22Rv1 (cell line): ENCODE measurements around the gene NUP188.

Experiments used
- H3K27ac ChIP-seq: fragments of 450-650 bp; 2 replicates; pipeline ENCODE4 v1.5.1; 2017
- CTCF ChIP-seq: fragments of 450-650 bp; IDR thresholded peaks from 2 replicates; pipeline ENCODE4 v1.5.1; 2017; ENCODE audit warnings: mild to moderate bottlenecking
- ZFX ChIP-seq: fragments of 450-650 bp; IDR thresholded peaks from 2 replicates; pipeline ENCODE4 v1.6.1; 2017; ENCODE audit warnings: antibody characterized with exemption, borderline replicate concordance

The NUP188 gene

DNA sequence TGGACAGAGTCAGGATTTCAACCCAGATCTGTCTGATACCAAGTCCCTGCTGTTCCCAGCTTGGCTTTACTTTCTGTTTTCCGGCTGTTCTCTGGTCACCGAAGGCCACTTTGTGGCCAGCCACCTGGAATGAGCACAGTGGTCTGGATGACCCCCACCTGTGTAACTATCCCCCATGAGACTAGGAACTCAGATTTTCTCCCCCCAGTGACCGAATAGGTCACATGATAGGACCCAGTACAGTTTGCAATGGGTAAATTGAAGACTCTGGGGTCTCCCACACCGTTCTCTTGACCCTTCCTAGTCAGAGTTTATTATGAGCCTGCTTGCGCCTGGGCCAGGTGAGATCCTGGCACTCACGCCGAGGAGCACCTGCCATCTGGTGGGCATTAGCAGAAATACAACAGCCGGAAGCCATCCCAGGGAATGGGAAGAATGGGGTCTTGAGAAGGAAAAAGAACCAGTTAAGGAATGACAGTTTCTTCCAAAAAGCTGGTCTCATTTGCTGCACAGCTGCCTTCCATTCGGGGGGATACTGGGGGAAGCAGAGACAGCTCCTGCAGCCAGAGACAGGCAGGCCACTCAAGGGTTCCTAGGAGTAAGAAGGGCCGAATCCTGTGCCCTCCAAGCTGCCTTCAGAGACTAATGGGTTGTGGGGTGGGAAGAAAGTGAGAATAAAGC is 19.6 kb upstream of the NUP188 start:
- H3K27ac ChIP-seq = peak overlapping the region; percentile 46
- TF ChIP-seq CTCF (peak; percentile 91), ZFX (no peak)

- peak overlapping the region; percentile 46 for H3K27ac ChIP-seq
- no peak for TF ChIP-seq ZFX
These were observed 18.9 kb upstream of the NUP188 start for GRCh38 chr9:128928624-128929023.

GRCh38 chr9:128929560-128929959 is 17.9 kb upstream of the NUP188 start:
- H3K27ac ChIP-seq = no peak overlapping the region
- TF ChIP-seq CTCF = no peak
- no peak for TF ChIP-seq ZFX

DNA sequence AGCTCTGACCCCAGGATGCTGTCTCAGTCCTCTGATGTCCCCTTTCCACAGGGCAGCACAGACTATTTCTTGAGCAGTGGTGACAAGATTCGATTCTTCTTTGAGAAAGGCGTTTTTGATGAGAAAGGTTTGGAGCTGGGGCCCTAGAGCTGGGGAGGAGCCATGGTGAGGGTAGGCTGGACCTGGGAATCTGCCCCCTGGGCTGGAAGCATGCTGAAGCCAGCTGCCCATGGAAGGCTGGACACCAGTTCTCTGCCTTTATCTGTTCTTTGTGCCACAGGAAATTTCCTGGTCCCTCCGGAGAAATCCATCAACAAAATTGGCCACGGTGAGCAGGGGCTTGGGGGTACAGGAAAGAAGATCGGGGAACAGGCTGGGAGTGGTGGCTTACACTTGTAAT is 13.8 kb upstream of the NUP188 start:
- H3K27ac ChIP-seq = no peak overlapping the region
- TF ChIP-seq CTCF (no peak), ZFX (no peak)

DNA sequence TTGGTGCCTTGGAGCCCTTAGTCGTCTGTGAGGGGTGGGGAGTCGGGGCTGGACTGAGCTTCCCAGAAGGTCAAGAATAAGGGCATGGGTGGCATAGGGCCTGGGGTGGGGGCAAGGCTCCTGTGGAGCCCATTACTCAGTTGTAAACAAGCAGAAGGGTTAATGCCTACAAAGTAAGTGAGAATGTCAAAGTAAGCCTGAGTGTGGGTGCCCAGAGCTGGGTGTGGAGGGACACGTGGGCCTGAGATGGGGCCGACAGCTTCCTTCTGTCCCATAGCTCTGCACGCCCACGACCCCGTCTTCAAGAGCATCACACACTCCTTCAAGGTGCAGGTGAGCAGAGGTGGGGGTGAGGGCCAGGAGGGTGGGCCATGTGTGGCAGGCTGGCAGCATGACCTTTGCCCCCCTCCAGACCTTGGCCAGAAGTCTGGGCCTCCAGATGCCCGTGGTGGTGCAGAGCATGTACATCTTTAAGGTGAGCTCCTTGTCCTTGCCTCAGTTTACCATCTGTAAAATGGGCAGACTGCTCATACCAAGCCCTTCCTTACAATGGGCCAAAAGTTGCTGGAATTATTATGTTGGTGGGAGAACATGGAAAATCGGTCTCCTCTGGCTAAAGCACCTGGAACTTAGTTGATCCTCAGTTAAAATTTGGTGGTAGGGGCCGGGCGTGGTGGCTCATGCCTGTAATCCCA is 11.2 kb upstream of the NUP188 start:
- no peak overlapping the region for H3K27ac ChIP-seq
- TF ChIP-seq ZFX (no peak), CTCF (no peak)

DNA sequence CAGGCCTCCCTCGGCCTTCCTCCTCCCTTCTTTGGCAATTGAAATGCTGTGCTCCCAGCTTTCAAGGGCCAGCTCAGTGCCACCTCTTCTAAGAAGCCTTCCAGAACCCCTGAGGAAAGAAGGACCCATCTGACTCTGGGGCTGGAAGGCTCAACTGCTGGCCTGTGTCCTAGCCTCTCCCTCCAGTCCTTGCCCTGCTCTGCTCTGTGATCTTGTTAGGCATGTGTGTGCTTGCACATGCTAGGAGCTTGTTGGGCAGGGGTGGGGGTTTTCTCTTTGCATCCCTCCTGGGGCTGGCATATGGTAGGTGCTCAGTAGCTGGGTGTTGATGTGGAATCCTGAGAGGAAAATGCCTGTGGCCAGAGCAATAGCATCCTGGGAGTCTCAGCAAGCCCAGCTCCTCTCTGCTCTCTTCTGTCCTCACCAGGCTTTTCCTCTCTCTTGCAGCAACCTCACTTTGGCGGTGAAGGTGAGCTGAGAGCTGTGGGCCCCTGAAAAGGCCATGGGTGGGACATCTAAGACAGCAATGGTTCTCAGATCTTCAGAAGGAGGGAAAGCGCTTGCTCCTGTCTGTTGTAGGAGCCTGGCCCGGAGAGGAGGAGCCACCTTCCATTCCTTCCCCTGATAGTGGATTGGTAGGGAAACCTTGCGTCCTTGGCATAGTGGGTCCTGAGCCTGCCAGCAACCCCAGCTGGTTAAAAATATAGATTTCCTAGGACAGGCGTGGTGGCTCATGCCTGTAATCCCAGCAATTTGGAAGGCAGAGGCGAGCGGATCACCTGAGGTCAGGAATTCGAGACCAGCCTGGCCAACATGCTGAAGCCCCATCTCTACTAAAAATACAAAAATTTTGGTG is 10.0 kb upstream of the NUP188 start:
- no peak for TF ChIP-seq ZFX
- TF ChIP-seq CTCF = no peak
- no peak overlapping the region for H3K27ac ChIP-seq

DNA sequence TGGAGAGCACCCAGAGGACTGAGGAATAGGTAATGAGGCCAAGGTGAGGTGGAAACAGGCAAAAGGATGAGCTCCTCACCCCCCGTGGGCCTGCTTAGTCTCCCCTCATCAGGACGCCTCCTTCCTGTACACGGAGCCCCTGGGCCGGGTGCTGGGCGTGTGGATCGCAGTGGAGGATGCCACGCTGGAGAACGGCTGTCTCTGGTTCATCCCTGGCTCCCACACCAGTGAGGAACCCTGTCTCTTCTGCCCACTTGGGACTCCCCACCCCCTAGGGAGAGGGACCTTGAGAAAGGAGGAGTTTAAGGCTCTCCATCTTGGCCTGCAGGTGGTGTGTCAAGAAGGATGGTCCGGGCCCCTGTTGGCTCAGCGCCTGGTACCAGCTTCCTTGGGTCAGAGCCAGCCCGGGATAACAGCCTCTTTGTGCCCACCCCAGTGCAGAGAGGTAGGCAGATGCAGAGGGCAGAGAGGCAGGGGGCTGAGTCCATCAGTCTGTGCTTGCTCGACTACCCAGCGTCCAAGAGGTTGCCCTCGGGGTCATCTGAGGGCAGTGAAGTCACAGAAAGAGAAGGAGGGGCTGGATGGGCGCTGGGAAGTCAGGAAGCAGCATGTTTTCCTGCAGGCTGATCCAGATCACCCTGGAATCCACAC is 7.1 kb upstream of the NUP188 start:
- no peak overlapping the region for H3K27ac ChIP-seq
- TF ChIP-seq ZFX (no peak), CTCF (no peak)
